Esophagus squamous epithelium (tissue), 5 donors: ENCODE results near the gene MAST3. TPM values are rescaled to one million over a fixed set of nuclear protein-coding genes. Genes with fewer than 3 reads are reported as not detected.

ENCODE experiments used
- DNase-seq: peaks from one replicate; lab custom pipeline; 2025; lab: John Stamatoyannopoulos, UW
- H3K27ac ChIP-seq, 4 donors: fragments of 200-600 bp; sonication (generic); one replicate each; pipeline ENCODE4 v1.5.1; 2016 to 2019; ENCODE audit warnings: mild to moderate bottlenecking in 1 of 4
- H3K27me3 ChIP-seq, 4 donors: fragments of 200-600 bp; sonication (generic); 1 replicate in 3 of 4; 2 replicates in 1 of 4; pipeline versions ENCODE4 v1.5.1 to v1.6.0; 2017 to 2021; ENCODE audit warnings: antibody characterized with exemption in 1 of 4
- H3K36me3 ChIP-seq, 3 donors: fragments of 200-600 bp; sonication (generic); one replicate each; pipeline ENCODE4 v1.5.1; 2016 to 2019
- H3K4me1 ChIP-seq, 3 donors: fragments of 200-600 bp; sonication (generic); one replicate each; pipeline ENCODE4 v1.5.1; 2017 to 2019
- H3K4me3 ChIP-seq, 4 donors: fragments of 200-600 bp; sonication (generic); 1 replicate in 3 of 4; 2 replicates in 1 of 4; pipeline ENCODE4 v1.5.1; 2016 to 2019; ENCODE audit warnings: mild to moderate bottlenecking in 2 of 4, moderate library complexity in 1 of 4
- H3K9me3 ChIP-seq, 3 donors: fragments of 200-600 bp; sonication (generic); one replicate each; pipeline ENCODE4 v1.5.1; 2016 to 2019
- CTCF ChIP-seq, 6 experiments: fragments of 450-650 bp in 4 of 6; fragments of 200-600 bp in 2 of 6; sonication (generic) in 2 of 6; IDR thresholded peaks; one replicate each; pipeline ENCODE4 v1.5.1; 2016 to 2019; ENCODE audit warnings: antibody characterized with exemption in 6 of 6, mild to moderate bottlenecking in 4 of 6, moderate library complexity in 4 of 6
- POLR2A ChIP-seq, 4 donors: fragments of 450-650 bp; IDR thresholded peaks; one replicate each; pipeline ENCODE4 v1.6.1; 2017; ENCODE audit warnings: antibody characterized with exemption in 4 of 4, mild to moderate bottlenecking in 4 of 4, moderate library complexity in 3 of 4
- WGBS, 2 donors: methylation state at CpG; one replicate each; pipeline ENCODE4 v1.1.5; 2018; 5-methylcytosine and 5-hydroxymethylcytosine counted together
- intact Hi-C: fragments of 100-400 bp; cut with DNase I; formaldehyde crosslinking; loops from one replicate; pipeline ENCODE4 v1.15.0; 2022
- total RNA-seq, 4 donors: library from RNA; depleted of rRNA; stranded (reverse); fragments of >200 nt; gene quantifications; one replicate each; pipeline ENCODE4 v1.1.0, GENCODE V29; 2016
- donor health status: DM: yes; HTN: yes; CAD: no.

Gene MAST3
- total RNA-seq, 4 donors from 2014 or later = 2.3 to 4.8 (median 4.1) TPM

DNA sequence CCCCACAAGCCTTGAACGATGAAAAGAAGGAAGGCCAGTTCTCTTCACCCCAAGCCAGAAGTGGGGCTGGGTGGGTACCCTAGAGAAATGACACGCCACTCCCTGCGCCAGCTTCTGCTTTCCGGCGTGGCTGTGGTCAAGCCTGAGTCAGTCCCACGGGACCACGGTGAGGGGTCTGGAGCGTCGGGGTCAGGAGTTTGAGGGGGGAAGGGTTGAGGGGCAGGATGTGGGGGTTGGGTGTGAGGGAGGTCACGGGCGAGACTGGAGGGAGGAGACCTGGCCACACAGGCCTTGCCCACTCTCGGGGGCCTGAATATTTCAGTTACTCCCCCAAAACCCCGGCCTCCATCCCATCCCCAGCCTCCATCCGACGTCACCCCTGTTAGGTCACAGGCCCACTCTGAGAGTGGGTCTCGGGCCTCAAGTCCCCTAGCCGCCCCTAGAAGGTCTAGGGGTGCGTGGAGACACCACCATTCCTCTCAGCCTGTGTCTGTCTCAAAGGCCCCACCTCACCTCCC is 75.5 kb downstream of the MAST3 start:
- WGBS, 2 donors = 41 to 60% methylated on average over 2 to 5 of the region's 18 CpGs
- Histone ChIP-seq H3K4me1 (peaks cover 7 to 39% (median 14%) of the 10 kb centered on the region in 3 donors), H3K9me3 (no peaks in the 10 kb centered on the region), H3K4me3 (peak overlapping the region; percentile 60 to 74 (median 66)), H3K36me3 (peaks cover 7 to 33% (median 10%) of the 10 kb centered on the region in 3 donors), H3K27ac (peak overlapping the region; percentile 67 to 80 (median 72)), H3K27me3 (no peaks in the 10 kb centered on the region)
- no peak for DNase-seq
- no peak for TF ChIP-seq CTCF (IDR thresholded peaks at IDR 0.05)
- no peak for TF ChIP-seq POLR2A (IDR thresholded peaks at IDR 0.05)
- intact Hi-C loops = no loop called here

DNA sequence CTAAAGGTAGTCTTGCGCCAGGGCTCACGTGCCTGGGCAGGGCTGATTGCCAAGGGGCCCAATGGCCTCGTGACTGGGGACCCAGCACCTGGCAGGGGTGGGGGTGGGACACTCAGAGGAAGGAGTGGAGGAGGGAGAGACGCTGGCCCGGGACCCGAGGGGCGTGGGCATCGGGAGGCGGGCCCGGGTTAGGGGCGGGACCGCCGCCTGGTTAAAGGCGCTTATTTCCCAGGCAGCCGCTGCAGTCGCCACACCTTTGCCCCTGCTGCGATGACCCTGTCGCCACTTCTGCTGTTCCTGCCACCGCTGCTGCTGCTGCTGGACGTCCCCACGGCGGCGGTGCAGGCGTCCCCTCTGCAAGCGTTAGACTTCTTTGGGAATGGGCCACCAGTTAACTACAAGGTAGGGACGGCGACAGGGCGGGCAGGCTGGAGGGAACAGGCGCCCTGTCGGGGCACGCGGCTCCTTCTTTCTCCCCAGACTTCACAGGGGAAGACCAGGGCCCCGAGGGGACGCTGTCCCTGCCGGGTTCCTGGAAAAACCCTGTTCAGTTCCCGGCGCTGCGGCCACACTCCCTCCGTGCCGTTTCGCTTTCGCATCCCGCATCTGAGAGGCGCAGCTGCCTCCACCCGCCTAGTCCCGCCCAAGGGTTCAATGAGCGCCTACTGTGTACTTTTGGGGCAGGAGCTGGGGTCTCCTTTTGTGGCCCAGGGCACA is 76.2 kb downstream of the MAST3 start, which contains the start of gene IFI30:
Gene IFI30 (plus strand): TSS at position 242 of the 717 bp plus-strand sequence. CDS start 29 bp downstream, at position 271.
- intact Hi-C loops = no loop called here
- H3K36me3 ChIP-seq = peaks cover 3 to 27% (median 4%) of the 10 kb centered on the region in 3 donors
- H3K27me3 ChIP-seq = no peaks in the 10 kb centered on the region
- peak within 1 kb of the TSS; percentile 67 to 80 (median 72) for H3K27ac ChIP-seq
- H3K9me3 ChIP-seq = no peaks in the 10 kb centered on the region
- peaks cover 7 to 39% (median 14%) of the 10 kb centered on the region in 3 donors for H3K4me1 ChIP-seq
- WGBS, 2 donors = 0% methylated on average over 1 of the region's 47 CpGs; no CpG with 5 or more reads in 1 of the 2 donors
- peak in 2 of 4 donors; percentile 64 to 85 for TF ChIP-seq POLR2A (IDR thresholded peaks at IDR 0.05)
- TF ChIP-seq CTCF (IDR thresholded peaks at IDR 0.05) = no peak
- peak within 1 kb of the TSS; percentile 60 to 74 (median 66) for H3K4me3 ChIP-seq
- DNase-seq = peak; percentile 55

- Histone ChIP-seq H3K27ac (no peak overlapping the region), H3K9me3 (no peaks in the 10 kb centered on the region), H3K4me1 (peaks cover 7 to 39% (median 14%) of the 10 kb centered on the region in 3 donors), H3K36me3 (peaks cover 0 to 14% (median 0%) of the 10 kb centered on the region in 3 donors), H3K4me3 (peak overlapping the region in 3 of 4 donors; percentile 62 to 74 (median 71)), H3K27me3 (no peaks in the 10 kb centered on the region)
- intact Hi-C loops = no loop called here
- TF ChIP-seq POLR2A (IDR thresholded peaks at IDR 0.05) (no peak), CTCF (IDR thresholded peaks at IDR 0.05) (no peak)
- DNase-seq = no peak
- 63 to 89% methylated on average over 8 to 11 of the region's 11 CpGs for WGBS, 2 donors
Observed at GRCh38 chr19:18174983-18175382, 77.4 kb downstream of the MAST3 start.

DNA sequence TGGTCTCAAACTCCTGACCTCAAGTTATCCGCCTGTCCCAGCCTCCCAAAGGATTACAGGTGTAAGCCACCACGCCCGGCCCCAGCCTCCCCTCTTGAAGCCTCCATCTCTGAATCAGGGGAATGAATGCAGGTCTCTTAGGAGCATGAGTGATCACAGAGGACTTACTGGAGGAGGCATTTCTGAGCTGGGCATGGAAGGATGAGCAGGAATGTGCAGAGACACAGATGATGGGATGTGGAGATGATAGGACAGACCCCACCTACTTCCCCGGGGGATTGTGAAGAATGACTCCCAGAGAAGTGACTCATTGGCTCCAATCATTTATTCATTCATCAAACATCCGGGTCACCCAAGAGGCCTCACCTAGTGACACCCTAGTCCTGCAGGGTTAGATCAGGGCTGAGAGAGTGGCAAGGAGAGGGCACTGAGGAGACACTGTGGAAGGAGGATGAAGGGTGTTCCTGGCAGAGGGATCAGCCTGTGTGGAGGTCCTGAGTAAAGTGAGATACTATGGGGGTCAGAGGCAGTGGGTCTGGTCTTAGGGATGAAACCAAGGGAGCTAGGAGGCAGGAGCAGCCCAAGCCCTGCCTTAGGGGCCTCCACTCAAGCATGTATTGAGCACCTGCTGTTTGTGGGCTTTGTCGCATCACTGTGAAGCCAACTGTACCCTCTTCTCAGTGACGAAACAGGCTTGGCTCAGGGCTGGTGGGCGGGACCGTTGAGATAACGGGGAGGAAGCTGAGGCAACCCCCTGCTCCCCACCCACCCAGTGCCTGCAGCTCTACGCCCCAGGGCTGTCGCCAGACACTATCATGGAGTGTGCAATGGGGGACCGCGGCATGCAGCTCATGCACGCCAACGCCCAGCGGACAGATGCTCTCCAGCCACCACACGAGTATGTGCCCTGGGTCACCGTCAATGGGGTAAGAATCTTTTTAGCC is 79.1 kb downstream of the MAST3 start:
- intact Hi-C loops = no loop called here
- TF ChIP-seq POLR2A (IDR thresholded peaks at IDR 0.05) = no peak
- TF ChIP-seq CTCF (IDR thresholded peaks at IDR 0.05) = no peak
- Histone ChIP-seq H3K4me3 (no peak overlapping the region), H3K27ac (no peak overlapping the region), H3K9me3 (no peaks in the 10 kb centered on the region), H3K27me3 (no peaks in the 10 kb centered on the region), H3K36me3 (peaks cover 0 to 14% (median 0%) of the 10 kb centered on the region in 3 donors), H3K4me1 (peaks cover 7 to 39% (median 14%) of the 10 kb centered on the region in 3 donors)
- DNase-seq = no peak
- WGBS, 2 donors = 63 to 80% methylated on average over 3 to 10 of the region's 19 CpGs
